Fibroblast of skin of left quadriceps (primary cell): ENCODE data around the gene GRID1.
"Not testable (repeated sequence)": the region's sequence is repeated elsewhere in the genome, so short reads cannot be mapped to it uniquely, and the experiment has no call there.

Experiments
- DNase-seq, 2 experiments: peaks; one replicate each; pipeline ENCODE4 v3.0.0-alpha.2; 2013; ENCODE audit warnings: low read depth in 2 of 2

The GRID1 gene

GRCh38 chr10:86109421-86109820 is 257.2 kb downstream of the GRID1 start:
- DNase-seq: no peak

- no peak for DNase-seq
These were observed 257.9 kb downstream of the GRID1 start for GRCh38 chr10:86108696-86109095.

- DNase-seq: not testable (repeated sequence)
These were observed 258.8 kb downstream of the GRID1 start for GRCh38 chr10:86107611-86108310.

GRCh38 chr10:86107131-86107530 is 259.5 kb downstream of the GRID1 start:
- DNase-seq: no peak

GRCh38 chr10:86106616-86107015 is 260.0 kb downstream of the GRID1 start:
- DNase-seq: no peak

- no peak for DNase-seq
These were observed 261.0 kb downstream of the GRID1 start for GRCh38 chr10:86105640-86106039.

GRCh38 chr10:86105181-86105580 is 261.4 kb downstream of the GRID1 start:
- no peak for DNase-seq

GRCh38 chr10:86104611-86105145 is 261.9 kb downstream of the GRID1 start:
- DNase-seq: no peak

GRCh38 chr10:86104156-86104555 is 262.4 kb downstream of the GRID1 start:
- DNase-seq: no peak

- no peak for DNase-seq
These were observed 263.0 kb downstream of the GRID1 start for GRCh38 chr10:86103391-86104101.

- no peak for DNase-seq
These were observed 264.1 kb downstream of the GRID1 start for GRCh38 chr10:86102451-86102850.

GRCh38 chr10:86102031-86102430 is 264.6 kb downstream of the GRID1 start:
- DNase-seq: no peak

- no peak for DNase-seq
These were observed 266.0 kb downstream of the GRID1 start for GRCh38 chr10:86100581-86101061.

GRCh38 chr10:86099542-86100334 is 266.9 kb downstream of the GRID1 start:
- no peak for DNase-seq

GRCh38 chr10:86098187-86098881 is 268.3 kb downstream of the GRID1 start:
- DNase-seq: no peak

GRCh38 chr10:86095061-86095460 is 271.5 kb downstream of the GRID1 start:
- not testable (repeated sequence) for DNase-seq

GRCh38 chr10:86092311-86092710 is 274.3 kb downstream of the GRID1 start:
- DNase-seq: not testable (repeated sequence)

GRCh38 chr10:86091216-86091615 is 275.4 kb downstream of the GRID1 start:
- DNase-seq: no peak

- DNase-seq: no peak
These were observed 275.8 kb downstream of the GRID1 start for GRCh38 chr10:86090807-86091206.

GRCh38 chr10:86087716-86088115 is 278.9 kb downstream of the GRID1 start:
- DNase-seq: no peak

GRCh38 chr10:86086418-86086817 is 280.2 kb downstream of the GRID1 start:
- no peak for DNase-seq
